Trophoblast cell (in vitro differentiated cells and primary cell): ENCODE data around the gene ITPA.

Source experiments
- DNase-seq, 2 donors: peaks; one replicate each; pipeline ENCODE4 v3.0.0-alpha.2; 2016
- H2AFZ ChIP-seq: 2 replicates; pipeline ENCODE4 v1.6.1; 2013; ENCODE audit warnings: low read length, moderate library complexity, mild to moderate bottlenecking; ENCODE audit not compliant: insufficient read depth, poor library complexity
- H2AK5ac ChIP-seq: 2 replicates; pipeline ENCODE4 v1.6.1; 2013; ENCODE audit warnings: mild to moderate bottlenecking, low read length
- H2BK120ac ChIP-seq: 2 replicates; pipeline ENCODE4 v1.6.1; 2013; ENCODE audit warnings: low read length, mild to moderate bottlenecking, moderate library complexity; ENCODE audit not compliant: insufficient read depth, poor library complexity
- H2BK12ac ChIP-seq: 2 replicates; pipeline ENCODE4 v1.6.1; 2013; ENCODE audit warnings: mild to moderate bottlenecking, low read length, moderate library complexity
- H2BK5ac ChIP-seq: 2 replicates; pipeline ENCODE4 v1.6.1; 2013; ENCODE audit warnings: low read length, low read depth, moderate library complexity, mild to moderate bottlenecking; ENCODE audit not compliant: poor library complexity
- H3K14ac ChIP-seq: 2 replicates; pipeline ENCODE4 v1.6.1; 2013; ENCODE audit warnings: mild to moderate bottlenecking, low read length
- H3K18ac ChIP-seq: 2 replicates; pipeline ENCODE4 v1.6.1; 2013; ENCODE audit warnings: mild to moderate bottlenecking, low read length
- H3K23ac ChIP-seq: 2 replicates; pipeline ENCODE4 v1.6.1; 2013; ENCODE audit warnings: low read length
- H3K27ac ChIP-seq: 2 replicates; pipeline ENCODE4 v1.5.1; 2013; ENCODE audit warnings: low read depth, mild to moderate bottlenecking, inconsistent platforms, low read length, moderate library complexity
- H3K27me3 ChIP-seq: 2 replicates; pipeline ENCODE4 v1.6.1; 2013; ENCODE audit warnings: inconsistent platforms, mild to moderate bottlenecking, low read length, moderate library complexity; ENCODE audit not compliant: insufficient read depth
- H3K36me3 ChIP-seq, 2 experiments: 1 replicate in 1 of 2; 2 replicates in 1 of 2; pipeline ENCODE4 v1.6.1; 2013; ENCODE audit warnings: low read length in 2 of 2, mild to moderate bottlenecking in 2 of 2, moderate library complexity in 1 of 2; ENCODE audit not compliant: insufficient read depth in 2 of 2, control insufficient read depth in 1 of 2
- H3K4ac ChIP-seq: 2 replicates; pipeline ENCODE4 v1.6.1; 2013; ENCODE audit warnings: low read depth, mild to moderate bottlenecking, low read length, moderate library complexity
- H3K4me1 ChIP-seq, 2 experiments: 1 replicate in 1 of 2; 2 replicates in 1 of 2; pipeline ENCODE4 v1.6.1; 2013; ENCODE audit warnings: low read length in 2 of 2, mild to moderate bottlenecking in 2 of 2, moderate library complexity in 1 of 2; ENCODE audit not compliant: insufficient read depth in 2 of 2, control insufficient read depth in 1 of 2
- H3K4me2 ChIP-seq: 2 replicates; pipeline ENCODE4 v1.6.1; 2013; ENCODE audit warnings: inconsistent platforms, mild to moderate bottlenecking, low read length, moderate library complexity
- H3K4me3 ChIP-seq: 2 replicates; pipeline ENCODE4 v1.5.1; 2013; ENCODE audit warnings: mild to moderate bottlenecking, low read depth, low read length, inconsistent platforms
- H3K79me1 ChIP-seq: one replicate; pipeline ENCODE4 v1.6.1; 2013; ENCODE audit warnings: low read length
- H3K79me2 ChIP-seq: 2 replicates; pipeline ENCODE4 v1.6.1; 2013; ENCODE audit warnings: low read length, mild to moderate bottlenecking; ENCODE audit not compliant: control insufficient read depth, insufficient read depth, poor library complexity
- H3K9ac ChIP-seq: 2 replicates; pipeline ENCODE4 v1.6.1; 2013; ENCODE audit warnings: mild to moderate bottlenecking, low read length
- H3K9me3 ChIP-seq: 2 replicates; pipeline ENCODE4 v1.6.1; 2013; ENCODE audit warnings: low read depth, mild to moderate bottlenecking, control low read depth, inconsistent platforms, low read length; ENCODE audit not compliant: insufficient read depth
- H4K12ac ChIP-seq: 2 replicates; pipeline ENCODE4 v1.6.1; 2013; ENCODE audit warnings: low read depth, mild to moderate bottlenecking, low read length, moderate library complexity
- H4K8ac ChIP-seq: 2 replicates; pipeline ENCODE4 v1.6.1; 2013; ENCODE audit warnings: low read depth, mild to moderate bottlenecking, low read length, moderate library complexity
- H4K91ac ChIP-seq: one replicate; pipeline ENCODE4 v1.6.1; 2013; ENCODE audit warnings: low read depth, mild to moderate bottlenecking, low read length, moderate library complexity
- WGBS: extraction: QIAGEN DNeasy Blood & Tissue Kit; methylation state at CpG from one replicate; pipeline ENCODE4 v1.1.7; 2013; ENCODE audit warnings: missing lambda C conversion rate; ENCODE audit not compliant: insufficient read length, insufficient coverage; ENCODE audit errors: extremely low coverage; 5-methylcytosine and 5-hydroxymethylcytosine counted together

The ITPA gene

GRCh38 chr20:3163099-3164042 lies 45.9 kb upstream of the ITPA start:
- no peak overlapping the region for H3K4me3 ChIP-seq
- H3K14ac ChIP-seq: no peak overlapping the region
- H4K8ac ChIP-seq: no peak overlapping the region
- H3K4ac ChIP-seq: no peak overlapping the region
- peaks cover 2 to 11% of the 10 kb centered on the region in 2 experiments for H3K36me3 ChIP-seq
- H4K91ac ChIP-seq: no peak overlapping the region
- H3K79me1 ChIP-seq: peaks cover 12% of the 10 kb centered on the region
- no peak overlapping the region for H4K12ac ChIP-seq
- H3K23ac ChIP-seq: no peak overlapping the region
- H3K79me2 ChIP-seq: peaks cover 12% of the 10 kb centered on the region
- no peak overlapping the region for H3K27ac ChIP-seq
- H2AK5ac ChIP-seq: no peak overlapping the region
- no peak overlapping the region for H2BK120ac ChIP-seq
- no peak overlapping the region for H3K18ac ChIP-seq
- no peak overlapping the region for H3K4me2 ChIP-seq
- no peak overlapping the region for H2BK12ac ChIP-seq
- H2BK5ac ChIP-seq: no peak overlapping the region
- no peaks in the 10 kb centered on the region for H3K9me3 ChIP-seq
- H3K9ac ChIP-seq: no peak overlapping the region
- peaks cover 6 to 13% of the 10 kb centered on the region in 2 experiments for H3K4me1 ChIP-seq
- H2AFZ ChIP-seq: no peak overlapping the region
- no CpG with 5 or more reads among the region's 14 CpGs for WGBS
- DNase-seq: no peak
- no peaks in the 10 kb centered on the region for H3K27me3 ChIP-seq

- no CpG with 5 or more reads among the region's 32 CpGs for WGBS
- H2AK5ac ChIP-seq: no peak overlapping the region
- no peak overlapping the region for H3K27ac ChIP-seq
- peaks cover 2 to 11% of the 10 kb centered on the region in 2 experiments for H3K36me3 ChIP-seq
- H3K79me2 ChIP-seq: peaks cover 6% of the 10 kb centered on the region
- H3K23ac ChIP-seq: no peak overlapping the region
- no peak overlapping the region for H3K4me3 ChIP-seq
- H3K4ac ChIP-seq: no peak overlapping the region
- no peak overlapping the region for H4K8ac ChIP-seq
- no peak overlapping the region for H3K9ac ChIP-seq
- H3K27me3 ChIP-seq: no peaks in the 10 kb centered on the region
- H4K12ac ChIP-seq: no peak overlapping the region
- H2BK12ac ChIP-seq: no peak overlapping the region
- H3K9me3 ChIP-seq: no peaks in the 10 kb centered on the region
- H4K91ac ChIP-seq: no peak overlapping the region
- peaks cover 13% of the 10 kb centered on the region for H3K79me1 ChIP-seq
- H3K4me2 ChIP-seq: no peak overlapping the region
- no peak overlapping the region for H2BK5ac ChIP-seq
- H3K4me1 ChIP-seq: peaks cover 5 to 13% of the 10 kb centered on the region in 2 experiments
- no peak overlapping the region for H2AFZ ChIP-seq
- no peak overlapping the region for H3K18ac ChIP-seq
- H2BK120ac ChIP-seq: no peak overlapping the region
- DNase-seq: no peak
- H3K14ac ChIP-seq: no peak overlapping the region
Measured at GRCh38 chr20:3164043-3164762, 45.1 kb upstream of the ITPA start.

- no peak for DNase-seq
- H3K4me1 ChIP-seq: peaks cover 5 to 13% of the 10 kb centered on the region in 2 experiments
- no peak overlapping the region for H3K23ac ChIP-seq
- H3K18ac ChIP-seq: no peak overlapping the region
- H3K9me3 ChIP-seq: no peaks in the 10 kb centered on the region
- H3K4ac ChIP-seq: no peak overlapping the region
- no peak overlapping the region for H2BK5ac ChIP-seq
- H3K79me1 ChIP-seq: peaks cover 9% of the 10 kb centered on the region
- no peak overlapping the region for H4K8ac ChIP-seq
- H4K91ac ChIP-seq: no peak overlapping the region
- H3K27me3 ChIP-seq: no peaks in the 10 kb centered on the region
- H2AFZ ChIP-seq: no peak overlapping the region
- no peak overlapping the region for H2BK12ac ChIP-seq
- no peak overlapping the region for H3K14ac ChIP-seq
- H4K12ac ChIP-seq: no peak overlapping the region
- peaks cover 2% of the 10 kb centered on the region for H3K79me2 ChIP-seq
- H3K9ac ChIP-seq: no peak overlapping the region
- H3K4me3 ChIP-seq: no peak overlapping the region
- WGBS: no CpG with 5 or more reads among the region's 41 CpGs
- no peak overlapping the region for H3K27ac ChIP-seq
- H2AK5ac ChIP-seq: no peak overlapping the region
- peaks cover 2 to 11% of the 10 kb centered on the region in 2 experiments for H3K36me3 ChIP-seq
- no peak overlapping the region for H2BK120ac ChIP-seq
- no peak overlapping the region for H3K4me2 ChIP-seq
Measured at GRCh38 chr20:3164763-3165410, 44.4 kb upstream of the ITPA start.
